Measurements from ENCODE around the gene PTCD1. TPM values are rescaled to one million over a fixed set of nuclear protein-coding genes. Genes with fewer than 3 reads are reported as not detected.

Gene PTCD1
- total and polyA plus RNA-seq, 2 experiments from 2014 or later, result 12.2 to 13.4 TPM

DNA sequence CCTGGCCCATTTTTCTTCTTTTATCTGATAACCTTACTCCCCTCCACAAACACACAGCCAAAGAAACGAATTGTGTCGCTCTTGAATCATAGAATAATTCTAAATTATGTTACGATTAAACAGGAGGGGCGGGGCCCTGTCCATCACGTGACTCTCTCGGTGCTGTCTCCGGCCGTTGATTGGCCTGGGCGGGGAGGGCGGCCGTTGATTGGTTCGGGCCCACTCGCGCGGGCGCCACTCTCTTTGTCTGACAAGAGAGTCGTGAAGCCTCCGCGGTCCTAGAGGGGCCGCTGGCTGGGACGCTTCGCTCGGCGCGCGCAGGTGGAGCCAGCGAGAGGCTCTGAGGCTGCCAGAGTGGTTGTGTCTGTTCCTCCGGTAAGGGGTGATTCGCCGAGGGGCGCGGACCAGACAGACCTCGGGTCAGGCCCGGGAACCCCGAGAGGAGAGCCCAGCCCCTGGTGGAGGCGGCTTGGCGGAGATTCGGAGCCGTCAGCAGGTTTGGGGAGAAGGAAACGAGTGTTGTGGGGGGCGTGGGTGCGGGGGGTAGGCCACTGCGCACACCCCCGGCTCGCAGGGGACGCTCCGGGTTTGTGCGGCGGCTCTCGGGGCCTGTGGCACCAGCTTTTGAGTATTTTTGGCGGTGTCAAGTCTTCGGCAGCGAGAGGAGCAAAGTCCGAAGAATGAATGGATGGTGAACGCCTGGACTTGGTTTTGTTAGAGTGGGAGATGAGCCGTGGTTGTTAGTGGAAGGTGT is 34.1 kb upstream of the PTCD1 start, which contains the start of gene ZNF789:
Gene ZNF789 (plus strand): TSS at position 330 of the 754 bp plus-strand sequence. CDS start 3,567 bp downstream, outside the sequence.
- TF ChIP-seq POLR2AphosphoS5 (IDR thresholded peaks at IDR 0.05; ENCODE audit: low read depth), result peak; percentile 79
- TF ChIP-seq, protein P1, sequence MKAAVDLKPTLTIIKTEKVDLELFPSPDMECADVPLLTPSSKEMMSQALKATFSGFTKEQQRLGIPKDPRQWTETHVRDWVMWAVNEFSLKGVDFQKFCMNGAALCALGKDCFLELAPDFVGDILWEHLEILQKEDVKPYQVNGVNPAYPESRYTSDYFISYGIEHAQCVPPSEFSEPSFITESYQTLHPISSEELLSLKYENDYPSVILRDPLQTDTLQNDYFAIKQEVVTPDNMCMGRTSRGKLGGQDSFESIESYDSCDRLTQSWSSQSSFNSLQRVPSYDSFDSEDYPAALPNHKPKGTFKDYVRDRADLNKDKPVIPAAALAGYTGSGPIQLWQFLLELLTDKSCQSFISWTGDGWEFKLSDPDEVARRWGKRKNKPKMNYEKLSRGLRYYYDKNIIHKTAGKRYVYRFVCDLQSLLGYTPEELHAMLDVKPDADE (IDR thresholded peaks at IDR 0.05), result peak; percentile 62; the same call in 1 of the 2 replicates
- TF ChIP-seq STAT1 (IDR thresholded peaks at IDR 0.05; ENCODE audit: unreplicated experiment), result no peak
- peak; percentile 18; the same call in 1 of the 2 replicates for TF ChIP-seq NANOG (IDR thresholded peaks at IDR 0.05; ENCODE audit: borderline replicate concordance)
- peak; percentile 68 for TF ChIP-seq CREB1 (CRISPR knock-in tag; IDR thresholded peaks at IDR 0.05; ENCODE audit: low read depth)
- peak; percentile 96 for ATAC-seq
- peaks cover 6% of the 10 kb centered on the region for H4K20me1 ChIP-seq (replicated peaks; ENCODE audit: insufficient read depth)
- no peaks in the 10 kb centered on the region for H3K27me3 ChIP-seq (ENCODE audit: insufficient read depth)
- H3K79me2 ChIP-seq (replicated peaks; ENCODE audit: insufficient read depth), result peaks cover 49% of the 10 kb centered on the region
- Mint-ChIP-seq H3K9me3 (peaks cover 2% of the 10 kb centered on the region; the same call in 1 of the 3 replicates), H3K27me3 (ENCODE audit: insufficient read depth, low read depth, poor library complexity) (peaks cover 13% of the 10 kb centered on the region), H3K4me1 (peaks cover 9% of the 10 kb centered on the region; the same call in 2 of the 3 replicates), H3K36me3 (ENCODE audit: low read depth) (peaks cover 8% of the 10 kb centered on the region), H3K27ac (peak within 1 kb of the TSS; percentile 97), H3K4me3 (peak within 1 kb of the TSS; percentile 97)
- DNase-seq (ENCODE audit: low spot score), result peak; percentile 99
- H3K36me3 ChIP-seq (ENCODE audit: insufficient read depth), result no peaks in the 10 kb centered on the region
- H3F3A ChIP-seq (replicated peaks; ENCODE audit: low read depth), result 0 out of 2 replicates have a peak, but pooled peaks cover 7% of the 10 kb centered on the region
- peak within 1 kb of the TSS; percentile 96 for H3K4me2 ChIP-seq
- H3K27ac ChIP-seq (ENCODE audit: low read depth), result peak within 1 kb of the TSS; percentile 94
- no peaks in the 10 kb centered on the region for H3K9me2 ChIP-seq (ENCODE audit: insufficient read depth)
- peak within 1 kb of the TSS; percentile 95 for H3K4me3 ChIP-seq
- peaks cover 13% of the 10 kb centered on the region for H3K4me1 ChIP-seq (ENCODE audit: insufficient read depth)
- peak within 1 kb of the TSS; percentile 61 for H2AFZ ChIP-seq

DNA sequence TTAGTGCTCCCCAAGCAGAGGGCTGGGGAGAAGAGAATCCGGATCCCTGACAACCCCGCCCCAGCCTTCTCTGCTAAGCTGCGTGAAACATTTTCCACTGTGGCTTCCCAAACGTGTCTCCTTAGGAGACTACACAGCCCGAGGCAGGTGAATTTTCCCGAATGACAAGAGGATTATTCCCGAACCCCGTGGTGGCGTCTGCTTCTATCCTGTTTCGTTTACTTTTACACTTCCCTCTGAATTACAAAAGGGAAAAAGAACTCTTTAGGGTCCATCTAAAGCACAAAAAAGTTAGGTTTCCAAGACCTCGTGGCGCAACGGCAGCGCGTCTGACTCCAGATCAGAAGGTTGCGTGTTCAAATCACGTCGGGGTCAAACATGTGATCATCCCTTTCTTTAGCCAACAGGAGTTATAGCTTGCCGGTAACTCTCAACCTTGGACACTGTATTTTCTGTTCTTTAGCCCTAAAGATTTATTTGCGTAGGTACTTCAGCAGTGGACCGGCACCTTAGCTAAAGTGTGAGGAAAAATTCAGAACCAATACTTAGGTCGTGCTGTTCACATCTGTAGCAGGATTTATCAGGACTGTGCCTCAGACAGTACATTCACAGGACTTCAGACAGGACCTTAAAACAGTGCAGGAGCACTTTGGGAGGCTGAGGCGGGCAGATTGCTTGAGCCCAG is 30.9 kb upstream of the PTCD1 start:
- Histone ChIP-seq H3K27ac (ENCODE audit: low read depth) (peak overlapping the region; percentile 65), H3K79me2 (replicated peaks; ENCODE audit: insufficient read depth) (peaks cover 30% of the 10 kb centered on the region), H3K36me3 (ENCODE audit: insufficient read depth) (no peaks in the 10 kb centered on the region), H3K9me2 (ENCODE audit: insufficient read depth) (no peaks in the 10 kb centered on the region), H3K27me3 (ENCODE audit: insufficient read depth) (no peaks in the 10 kb centered on the region), H3F3A (replicated peaks; ENCODE audit: low read depth) (0 out of 2 replicates have a peak, but pooled peaks cover 11% of the 10 kb centered on the region), H3K4me1 (ENCODE audit: insufficient read depth) (peaks cover 19% of the 10 kb centered on the region), H3K4me2 (peak overlapping the region; percentile 44), H3K4me3 (peak overlapping the region; percentile 44), H4K20me1 (replicated peaks; ENCODE audit: insufficient read depth) (no peaks in the 10 kb centered on the region), H2AFZ (peak overlapping the region; percentile 8)
- H3K4me3 Mint-ChIP-seq, result peak overlapping the region; percentile 56
- peaks cover 13% of the 10 kb centered on the region for H3K4me1 Mint-ChIP-seq
- peak; percentile 68 for DNase-seq (ENCODE audit: low spot score)
- H3K9me3 Mint-ChIP-seq, result peaks cover 2% of the 10 kb centered on the region; the same call in 1 of the 3 replicates
- H3K36me3 Mint-ChIP-seq (ENCODE audit: low read depth), result peaks cover 8% of the 10 kb centered on the region
- no peak overlapping the region for H3K27ac Mint-ChIP-seq
- H3K27me3 Mint-ChIP-seq (ENCODE audit: insufficient read depth, low read depth, poor library complexity), result peaks cover 17% of the 10 kb centered on the region
- ATAC-seq, result no peak
- TF ChIP-seq ZNF114 (CRISPR knock-in tag; IDR thresholded peaks at IDR 0.05), result no peak
- TF ChIP-seq, protein P1 (IDR thresholded peaks at IDR 0.05), result 0 out of 2 replicates have a peak, but pooled peaks have one; percentile 16

Data from GM23338 (cell line).